Glomerular visceral epithelial cell (primary cell): ENCODE measurements around the gene MTHFD1L.
A peak's percentile ranks its signal among the peaks of the same experiment; 100 is the strongest.

Experiments
- DNase-seq: peaks from one replicate; pipeline ENCODE4 v3.0.0-alpha.2; 2016; ENCODE audit errors: extremely low spot score

MTHFD1L gene

GRCh38 chr6:150866147-150866990, 867 bp downstream of the MTHFD1L start:
- DNase-seq: peak; percentile 93

GRCh38 chr6:150866991-150867501, 1.5 kb downstream of the MTHFD1L start:
- no peak for DNase-seq

GRCh38 chr6:150868759-150869158, 3.3 kb downstream of the MTHFD1L start:
- no peak for DNase-seq

- DNase-seq: no peak
These were observed 8.7 kb downstream of the MTHFD1L start for GRCh38 chr6:150874179-150874578.

- DNase-seq: no peak
These were observed 10.3 kb downstream of the MTHFD1L start for GRCh38 chr6:150875841-150876240.

GRCh38 chr6:150876598-150876997, 11.1 kb downstream of the MTHFD1L start:
- no peak for DNase-seq

- no peak for DNase-seq
These were observed 12.4 kb downstream of the MTHFD1L start for GRCh38 chr6:150877928-150878327.

- DNase-seq: no peak
These were observed 13.1 kb downstream of the MTHFD1L start for GRCh38 chr6:150878347-150879213.

GRCh38 chr6:150880336-150880735, 14.8 kb downstream of the MTHFD1L start:
- no peak for DNase-seq

- peak; percentile 66 for DNase-seq
These were observed 16.5 kb downstream of the MTHFD1L start for GRCh38 chr6:150881911-150882481.

GRCh38 chr6:150883521-150883920, 18.0 kb downstream of the MTHFD1L start:
- no peak for DNase-seq

GRCh38 chr6:150886155-150886554, 20.7 kb downstream of the MTHFD1L start:
- no peak for DNase-seq

- no peak for DNase-seq
These were observed 22.6 kb downstream of the MTHFD1L start for GRCh38 chr6:150887978-150888563.

- no peak for DNase-seq
These were observed 24.8 kb downstream of the MTHFD1L start for GRCh38 chr6:150890346-150890745.

- DNase-seq: peak; percentile 74
These were observed 26.5 kb downstream of the MTHFD1L start for GRCh38 chr6:150891888-150892485.

GRCh38 chr6:150894191-150894744, 28.8 kb downstream of the MTHFD1L start:
- DNase-seq: no peak

GRCh38 chr6:150894935-150895552, 29.5 kb downstream of the MTHFD1L start:
- peak; percentile 11 for DNase-seq

- DNase-seq: no peak
These were observed 30.6 kb downstream of the MTHFD1L start for GRCh38 chr6:150895928-150896632.

- DNase-seq: peak; percentile 12
These were observed 32.0 kb downstream of the MTHFD1L start for GRCh38 chr6:150897400-150897943.
